Right cardiac atrium (tissue), 5 donors: ENCODE measurements around the gene SFXN4. TPM values are rescaled to one million over a fixed set of nuclear protein-coding genes. Genes with fewer than 3 reads are reported as not detected.
"Not testable (repeated sequence)": the region's sequence is repeated elsewhere in the genome, so short reads cannot be mapped to it uniquely, and the experiment has no call there.

Experiments
- ATAC-seq, 2 donors: fragments of 200-7000 bp; cut with Tn5 transposase; one replicate each; pipeline versions ENCODE4 v1.8.0 to v1.9.1; 2020; ENCODE audit warnings: moderate library complexity in 2 of 2, mild to moderate bottlenecking in 1 of 2
- DNase-seq, 3 donors: peaks; one replicate each; pipeline ENCODE4 v3.0.0-alpha.2; 2020
- H3K27ac ChIP-seq: one replicate; pipeline ENCODE4 v1.5.1; 2013; ENCODE audit warnings: mild to moderate bottlenecking, low read length, control low read depth, moderate library complexity
- H3K27me3 ChIP-seq: one replicate; pipeline ENCODE4 v1.6.1; 2013; ENCODE audit not compliant: control insufficient read depth, insufficient read depth
- H3K4me1 ChIP-seq: one replicate; pipeline ENCODE4 v1.6.1; 2013; ENCODE audit warnings: low read length; ENCODE audit not compliant: control insufficient read depth, insufficient read depth
- H3K4me3 ChIP-seq: one replicate; pipeline ENCODE4 v1.5.1; 2013; ENCODE audit warnings: low read length, control low read depth
- H3K9me3 ChIP-seq: one replicate; pipeline ENCODE4 v1.6.1; 2013; ENCODE audit warnings: low read length; ENCODE audit not compliant: control insufficient read depth
- WGBS: extraction: QIAGEN DNeasy Blood & Tissue Kit; methylation state at CpG from one replicate; pipeline ENCODE4 v1.1.7; 2013; 5-methylcytosine and 5-hydroxymethylcytosine counted together
- intact Hi-C, 4 donors: fragments of 100-400 bp; cut with DNase I; formaldehyde crosslinking; loops; one replicate each; pipeline versions ENCODE4 v1.11.0 to v1.14.0; 2022 to 2023
- polyA plus RNA-seq: library from polyadenylated mRNA; stranded (reverse); fragments of 200-250 nt; gene quantifications from one replicate; pipeline ENCODE4 v1.2.3, GENCODE V29; 2013
- total RNA-seq, 4 donors: library from RNA; stranded (reverse); fragmentation: NEBNext Ultra II Directional; extraction: Animal tissue kit (Norgen Biotek cat#: 25700); gene quantifications; one replicate each; pipeline ENCODE4 v1.2.1, GENCODE V29; 2021
- donor health status: healthy with polysubstance abuse.
- donor health status: DM: no; HTN: yes; CAD: no.
- donor health status: DM: no; HTN: no; CAD: no.
- donor health status: DM: no; HTN: yes; CAD: no; lungs with severe emphysema.
- donor health status: DM: yes; HTN: yes; CAD: no.

SFXN4 gene
- total and polyA plus RNA-seq, 5 donors = 36.8 to 46.8 (median 42.0) TPM

DNA sequence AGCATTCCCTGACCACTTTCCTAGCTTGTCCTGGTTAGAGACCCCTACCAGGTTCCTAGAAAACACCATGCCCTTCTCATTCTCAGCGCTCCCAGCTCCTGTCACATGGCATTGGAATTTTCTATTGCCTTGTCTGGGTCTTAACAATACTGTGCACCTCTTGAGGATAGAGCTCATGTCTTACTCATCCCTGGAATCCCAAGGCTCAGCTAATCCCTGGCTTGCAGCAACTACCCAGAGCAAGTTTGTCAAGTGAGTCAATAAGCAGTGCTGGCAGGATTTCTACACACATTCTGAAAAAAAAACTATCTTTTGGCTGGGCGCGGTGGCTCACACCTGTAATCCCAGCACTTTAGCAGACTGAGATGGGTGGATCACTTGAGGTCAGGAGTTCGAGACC is 24.8 kb upstream of the SFXN4 start:
- 96% methylated on average over 4 of the region's 4 CpGs for WGBS
- intact Hi-C loops = no loop called here
- H3K4me3 ChIP-seq = no peak overlapping the region
- H3K27me3 ChIP-seq = no peaks in the 10 kb centered on the region
- no peaks in the 10 kb centered on the region for H3K9me3 ChIP-seq
- DNase-seq (no peak), ATAC-seq (peak in 1 of 2 donors; percentile 46)
- no peaks in the 10 kb centered on the region for H3K4me1 ChIP-seq
- H3K27ac ChIP-seq = no peak overlapping the region

DNA sequence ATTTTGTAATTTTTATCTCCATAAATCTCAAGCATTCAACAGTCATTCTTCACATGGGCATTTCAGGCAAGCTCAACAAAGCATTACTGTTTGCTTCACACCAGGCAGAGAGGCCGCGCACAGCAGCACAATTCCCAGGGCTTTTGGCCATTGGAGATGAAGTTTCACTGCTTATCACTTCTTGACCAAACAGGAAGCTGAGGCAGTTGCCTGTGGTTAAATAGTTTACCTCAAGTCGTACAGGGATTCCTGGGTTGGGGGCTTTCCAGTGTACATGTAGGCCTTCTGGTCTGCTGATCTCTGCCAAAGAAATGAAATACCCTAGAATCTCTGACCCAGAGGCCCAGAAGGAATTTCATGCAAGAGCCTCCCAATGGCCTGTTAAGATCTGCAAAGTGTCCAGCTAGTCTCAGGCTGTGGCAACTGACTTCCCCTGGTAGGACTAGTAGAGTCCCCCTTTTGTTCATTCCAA is 24.3 kb upstream of the SFXN4 start:
- Histone ChIP-seq H3K27me3 (no peaks in the 10 kb centered on the region), H3K27ac (no peak overlapping the region), H3K4me3 (no peak overlapping the region), H3K9me3 (no peaks in the 10 kb centered on the region), H3K4me1 (no peaks in the 10 kb centered on the region)
- DNase-seq (peak in 1 of 3 donors; percentile 7), ATAC-seq (no peak)
- WGBS = 54% methylated on average over 3 of the region's 3 CpGs
- intact Hi-C loops = no loop called here

DNA sequence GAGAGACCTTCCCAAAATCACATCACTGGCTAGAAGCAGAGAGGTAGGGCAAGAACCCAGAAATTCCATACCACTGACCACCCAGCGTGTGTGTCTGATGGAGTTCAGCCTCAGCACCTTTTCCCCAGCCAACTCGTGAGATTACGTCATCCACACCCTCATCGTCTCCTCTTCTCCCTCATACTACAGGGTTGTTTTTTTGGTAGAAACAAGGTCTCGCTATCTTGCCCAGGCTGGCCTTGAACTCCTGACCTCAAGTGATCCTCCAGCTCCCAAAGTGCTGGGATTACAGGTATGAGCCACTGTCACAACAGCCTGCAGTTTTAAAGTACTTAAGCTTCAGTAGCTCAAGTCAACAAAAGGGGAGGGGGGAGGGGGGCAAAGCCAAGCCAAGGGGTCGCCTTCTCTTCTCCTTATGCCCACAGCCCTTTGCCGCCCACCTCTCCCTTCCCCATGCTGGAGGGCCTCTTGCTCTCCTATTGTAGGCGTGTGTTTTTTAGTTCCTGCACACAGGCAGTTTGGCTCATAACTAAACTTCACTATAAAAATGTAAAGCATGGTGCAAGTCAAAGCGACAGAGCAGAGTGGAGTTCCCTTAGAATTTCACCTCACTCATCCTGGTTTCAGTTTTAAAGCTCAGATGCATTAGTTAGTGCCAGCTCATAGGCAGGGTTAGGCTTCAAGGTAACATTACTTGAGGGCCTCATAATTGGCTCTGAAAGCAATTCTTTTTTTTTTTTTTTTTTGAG is 18.3 kb upstream of the SFXN4 start:
- H3K4me3 ChIP-seq = no peak overlapping the region
- ATAC-seq (no peak), DNase-seq (no peak)
- no peaks in the 10 kb centered on the region for H3K9me3 ChIP-seq
- H3K4me1 ChIP-seq = no peaks in the 10 kb centered on the region
- H3K27ac ChIP-seq = no peak overlapping the region
- WGBS = 78% methylated on average over 9 of the region's 9 CpGs
- no peaks in the 10 kb centered on the region for H3K27me3 ChIP-seq
- intact Hi-C loops = no loop called here

DNA sequence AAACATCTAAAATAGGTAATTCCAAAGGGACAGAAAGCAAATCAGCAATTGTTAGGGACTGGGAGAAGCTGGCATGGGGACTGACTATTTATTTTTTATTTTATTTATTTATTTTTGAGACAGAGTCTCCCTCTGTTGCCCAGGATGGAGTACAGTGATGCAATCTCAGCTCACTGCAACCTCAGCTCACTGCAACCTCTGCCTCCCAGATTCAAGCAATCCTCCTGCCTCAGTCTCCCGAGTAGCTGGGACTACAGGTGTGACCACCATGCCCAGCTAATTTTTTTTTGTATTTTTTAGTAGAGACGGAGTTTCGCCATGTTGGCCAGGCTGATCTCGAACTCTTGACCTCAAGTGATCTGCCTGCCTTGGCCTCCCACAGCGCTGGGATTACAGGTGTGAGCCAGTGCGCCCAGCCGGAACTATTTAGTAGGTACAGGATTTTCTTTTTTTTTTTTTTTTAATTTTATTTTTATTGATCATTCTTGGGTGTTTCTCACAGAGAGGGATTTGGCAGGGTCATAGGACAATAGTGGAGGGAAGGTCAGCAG is 15.4 kb upstream of the SFXN4 start:
- H3K4me3 ChIP-seq, H3K4me1 ChIP-seq, ATAC-seq, H3K9me3 ChIP-seq, intact Hi-C loops, H3K27ac ChIP-seq, DNase-seq, H3K27me3 ChIP-seq: not testable (repeated sequence)
- WGBS = 96% methylated on average over 7 of the region's 7 CpGs

DNA sequence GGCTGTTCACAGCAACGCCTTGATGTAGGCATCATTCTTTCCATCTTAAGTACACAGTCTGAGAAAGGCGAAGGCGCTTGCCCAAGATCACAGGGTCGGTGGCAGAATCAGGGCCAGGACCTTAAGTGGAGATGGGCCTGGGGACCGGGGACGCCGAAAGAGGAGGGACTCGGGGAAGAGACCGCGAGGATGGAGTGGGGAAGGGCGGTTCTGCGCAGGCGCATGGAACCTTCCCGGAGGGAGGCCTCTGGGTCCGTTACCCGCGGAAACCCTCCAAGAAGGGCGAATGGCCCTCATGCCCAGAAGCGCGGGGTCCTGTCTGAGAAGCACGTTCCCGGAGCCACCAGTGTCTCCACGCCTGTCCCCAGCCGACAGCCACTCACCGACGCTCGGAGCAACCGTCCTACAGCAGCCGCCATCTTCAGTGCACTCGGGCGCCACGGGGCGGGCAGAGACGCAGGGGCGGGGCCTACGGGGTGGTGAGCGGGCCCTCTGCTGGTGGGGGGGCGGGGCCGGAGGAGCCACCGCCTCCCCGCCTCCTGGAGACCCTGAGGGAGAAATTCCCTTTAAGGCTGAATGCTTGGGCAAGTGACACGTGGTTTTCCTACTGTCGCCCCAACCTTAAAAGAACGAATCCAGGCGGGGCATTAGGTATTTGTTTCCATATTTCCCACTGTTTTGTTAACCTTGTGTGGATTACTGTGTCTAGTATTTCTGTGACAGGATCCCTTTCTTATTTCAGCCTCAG is 13.0 kb upstream of the SFXN4 start, which contains the start of gene PRDX3:
Gene PRDX3 (minus strand): TSS at position 441 of the 748 bp plus-strand sequence. CDS start 22 bp downstream, at position 419.
- Histone ChIP-seq H3K4me1 (no peaks in the 10 kb centered on the region), H3K27me3 (no peaks in the 10 kb centered on the region), H3K9me3 (no peaks in the 10 kb centered on the region), H3K27ac (peak within 1 kb of the TSS; percentile 83), H3K4me3 (peak within 1 kb of the TSS; percentile 67)
- intact Hi-C loops = no loop called here
- ATAC-seq = peak; percentile 99 to 100
- peak; percentile 95 to 99 (median 98) for DNase-seq
- under 1% methylated on average over 45 of the region's 45 CpGs for WGBS

DNA sequence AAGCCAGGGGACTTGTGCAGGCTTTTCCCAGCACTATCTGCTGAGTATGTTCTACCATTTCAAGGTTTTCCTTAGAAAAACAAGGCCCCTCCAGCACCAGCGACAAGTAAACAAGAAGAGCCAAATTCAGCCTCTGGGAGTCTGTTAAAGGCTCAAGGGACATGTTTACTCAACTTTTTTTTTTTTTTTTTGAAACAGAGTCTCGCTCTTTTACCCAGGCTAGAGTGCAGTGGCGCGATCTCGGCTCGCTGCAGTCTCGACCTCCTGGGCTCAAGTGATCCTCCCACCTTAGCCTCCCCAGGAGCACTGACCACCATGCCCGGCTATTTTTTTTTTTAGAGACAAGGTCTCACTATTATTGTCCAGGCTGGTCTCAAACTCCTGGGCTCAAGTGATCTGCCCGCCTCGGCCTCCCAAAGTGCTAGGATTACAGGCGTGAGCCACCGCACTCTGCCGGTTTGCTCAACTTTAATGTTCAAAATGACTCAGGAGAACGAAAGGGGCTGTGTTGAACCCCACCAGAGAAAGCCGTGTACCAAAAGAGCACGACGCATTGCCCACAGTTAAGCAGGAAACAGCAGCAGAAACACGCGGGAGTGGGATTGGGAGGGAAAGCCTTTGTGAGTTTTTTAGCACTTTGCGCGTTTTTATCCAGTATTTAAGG is 12.3 kb upstream of the SFXN4 start:
- DNase-seq = no peak

DNA sequence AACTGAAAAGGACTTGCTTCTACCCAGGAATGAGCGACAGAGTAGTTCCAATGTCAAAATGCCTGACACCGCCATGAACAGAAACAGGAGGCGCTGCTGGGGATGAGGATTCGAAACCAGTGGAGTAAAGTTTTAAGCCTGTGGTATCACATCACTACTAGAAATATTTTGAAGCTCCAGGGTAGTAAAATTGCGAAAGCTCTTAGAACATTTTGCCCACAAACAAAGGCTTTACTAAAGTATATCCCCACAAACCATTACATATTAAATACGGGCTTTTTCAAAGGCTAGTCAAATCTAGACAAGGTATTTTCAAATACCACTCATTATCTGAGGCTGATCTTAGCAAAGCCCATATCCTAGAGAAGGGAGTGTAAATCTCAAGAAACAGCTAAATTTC is 10.7 kb upstream of the SFXN4 start:
- Histone ChIP-seq H3K4me3 (no peak overlapping the region), H3K27me3 (no peaks in the 10 kb centered on the region), H3K4me1 (no peaks in the 10 kb centered on the region), H3K9me3 (no peaks in the 10 kb centered on the region), H3K27ac (no peak overlapping the region)
- intact Hi-C loops = no loop called here
- DNase-seq (no peak), ATAC-seq (no peak)
- 93% methylated on average over 6 of the region's 6 CpGs for WGBS

More for the DNA sequence above, 12.3 kb upstream of the SFXN4 start:
- 25% methylated on average over 21 of the region's 21 CpGs for WGBS
- intact Hi-C loops = no loop called here
- H3K4me3 ChIP-seq = peak overlapping the region; percentile 67
- ATAC-seq = peak in 1 of 2 donors; percentile 6
- H3K9me3 ChIP-seq = no peaks in the 10 kb centered on the region
- H3K4me1 ChIP-seq = no peaks in the 10 kb centered on the region
- H3K27ac ChIP-seq = peak overlapping the region; percentile 83
- H3K27me3 ChIP-seq = no peaks in the 10 kb centered on the region

DNA sequence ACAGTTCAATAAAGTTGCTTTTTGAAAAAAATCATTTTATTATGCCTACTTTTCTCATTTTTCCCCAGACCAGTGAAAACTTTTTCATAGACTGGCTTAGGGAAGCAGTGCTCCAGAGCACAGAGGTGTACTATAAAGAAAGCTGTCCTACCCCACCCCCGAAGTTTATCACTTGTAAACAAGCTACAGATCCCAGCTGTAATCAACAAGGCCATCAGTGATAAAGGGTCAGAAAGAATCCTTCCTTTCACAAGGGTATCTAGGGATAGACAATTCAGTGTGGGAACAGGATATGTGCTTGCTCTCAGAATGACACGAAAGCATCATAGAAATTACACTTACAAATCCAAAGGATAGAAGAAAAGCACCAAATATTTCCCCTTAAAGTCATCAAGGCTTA is 8.6 kb upstream of the SFXN4 start:
- no peak overlapping the region for H3K27ac ChIP-seq
- no peaks in the 10 kb centered on the region for H3K4me1 ChIP-seq
- ATAC-seq (no peak), DNase-seq (no peak)
- no peak overlapping the region for H3K4me3 ChIP-seq
- intact Hi-C loops = no loop called here
- WGBS = 58% methylated on average over 2 of the region's 2 CpGs
- H3K27me3 ChIP-seq = no peaks in the 10 kb centered on the region
- no peaks in the 10 kb centered on the region for H3K9me3 ChIP-seq

DNA sequence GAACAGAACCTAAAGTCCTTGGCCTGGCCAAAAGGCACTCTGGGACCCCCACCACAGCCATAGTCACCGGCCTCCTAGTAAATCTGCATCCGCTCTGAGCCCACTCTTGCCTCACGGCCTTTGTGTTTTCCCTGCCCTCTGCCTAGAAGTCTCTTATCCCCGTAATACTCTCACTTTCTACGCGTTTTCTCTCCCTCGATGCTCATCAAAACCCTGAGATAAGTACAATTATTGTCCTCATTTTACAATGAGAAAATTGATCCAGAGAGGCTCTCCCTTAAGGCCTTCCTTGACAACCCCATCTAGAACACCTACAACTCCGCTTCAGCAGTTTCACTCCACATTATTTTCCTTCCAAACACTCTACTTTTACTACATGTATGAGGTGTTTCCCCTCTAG is 1.5 kb upstream of the SFXN4 start:
- Histone ChIP-seq H3K4me3 (no peak overlapping the region), H3K9me3 (no peaks in the 10 kb centered on the region), H3K27ac (no peak overlapping the region), H3K27me3 (no peaks in the 10 kb centered on the region), H3K4me1 (no peaks in the 10 kb centered on the region)
- ATAC-seq (no peak), DNase-seq (no peak)
- 82% methylated on average over 8 of the region's 8 CpGs for WGBS
- intact Hi-C loops = no loop called here

DNA sequence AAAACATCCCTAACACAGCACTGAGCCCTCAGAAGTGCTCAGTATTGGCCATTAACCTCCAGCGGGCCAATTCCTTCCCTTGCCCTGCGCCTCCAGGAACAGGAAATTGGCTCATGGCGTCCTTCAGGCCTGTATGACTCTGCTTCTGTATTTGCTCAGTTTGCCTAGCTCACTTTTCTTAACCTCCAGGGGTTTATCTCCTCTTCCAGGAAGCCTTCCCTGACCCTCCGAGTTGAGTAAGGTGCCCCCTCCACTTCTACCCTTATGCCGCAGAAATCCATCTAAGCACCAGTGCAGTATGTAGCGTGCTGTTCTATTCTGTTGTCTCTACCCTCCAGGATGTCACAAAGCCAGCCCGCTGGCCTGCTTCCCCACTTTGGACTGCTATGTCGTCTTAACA is 1.1 kb upstream of the SFXN4 start:
- no peaks in the 10 kb centered on the region for H3K27me3 ChIP-seq
- WGBS = 67% methylated on average over 8 of the region's 8 CpGs
- H3K4me3 ChIP-seq = no peak overlapping the region
- H3K9me3 ChIP-seq = no peaks in the 10 kb centered on the region
- ATAC-seq (no peak), DNase-seq (no peak)
- no peaks in the 10 kb centered on the region for H3K4me1 ChIP-seq
- no peak overlapping the region for H3K27ac ChIP-seq
- intact Hi-C loops = no loop called here

DNA sequence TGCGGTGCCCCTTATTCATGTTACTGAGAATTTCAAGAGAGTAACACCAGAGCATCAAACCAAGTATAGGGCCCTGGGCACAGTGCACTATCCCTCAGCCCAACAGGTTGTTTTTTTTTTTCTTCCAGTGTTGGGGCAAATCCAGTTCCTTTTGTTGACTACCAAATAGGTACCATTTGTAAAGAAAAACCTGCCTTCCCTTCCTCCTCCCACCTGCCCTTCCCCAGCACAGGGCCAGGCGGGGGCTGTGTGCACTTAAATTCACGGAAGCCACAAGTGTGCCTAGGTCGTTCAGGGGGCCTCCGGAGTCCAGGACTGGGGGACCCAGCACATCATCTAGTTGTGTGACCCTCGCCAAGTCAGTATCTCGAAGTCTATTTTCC is 595 bp upstream of the SFXN4 start:
- Histone ChIP-seq H3K4me1 (no peaks in the 10 kb centered on the region), H3K9me3 (no peaks in the 10 kb centered on the region), H3K27me3 (no peaks in the 10 kb centered on the region), H3K4me3 (peak overlapping the region; percentile 63), H3K27ac (peak overlapping the region; percentile 59)
- WGBS = 65% methylated on average over 7 of the region's 7 CpGs
- DNase-seq (no peak), ATAC-seq (no peak)
- intact Hi-C loops = no loop called here
